HCT116 (cell line): Measurements from ENCODE around the gene CHL1. TPM values are rescaled to one million over a fixed set of nuclear protein-coding genes. Genes with fewer than 3 reads are reported as not detected.

Source experiments
- ATAC-seq: fragments of 200-7000 bp; cut with Tn5 transposase; 2 replicates; pipeline ENCODE4 v1.9.1; 2020; ENCODE audit warnings: mild to moderate bottlenecking, moderate library complexity
- BruUV-seq: library from RNA; stranded (reverse); fragments of 400-500 nt; replicated peaks from 2 replicates; lab custom pipeline; 2021; lab: Mats Ljungman, UMichigan
- CTCF ChIA-PET: fragments of 300-600 bp; sonication (Branson Sonifier 250); formaldehyde crosslinking; loops from one replicate; lab custom pipeline; 2021; ENCODE audit warnings: antibody characterized with exemption; lab: Charles Lee
- POLR2A ChIA-PET: fragments of 300-600, 350-600 bp; sonication (Branson Sonifier 250); formaldehyde crosslinking; loops from one replicate; lab custom pipeline; 2021; ENCODE audit warnings: antibody characterized with exemption; lab: Charles Lee
- RAD21 ChIA-PET, 2 experiments: fragments of 300-600 bp; sonication (Branson Sonifier 250); formaldehyde crosslinking; loops; one replicate each; lab custom pipeline; 2023; ENCODE audit warnings: low total read pairs in 2 of 2; ENCODE audit not compliant: uncharacterized antibody in 2 of 2, unreplicated experiment in 2 of 2, low non-redundant PET in 1 of 2; lab: Charles Lee
- DNase-seq: peaks from one replicate; pipeline ENCODE4 v3.0.0-alpha.2; 2010; ENCODE audit warnings: low read depth, low spot score
- H2AFZ ChIP-seq: fragments of 200-600 bp; shearing (Covaris generic), sonication (generic); 2 replicates; pipeline ENCODE4 v1.6.1; 2017; ENCODE audit warnings: low read depth, mixed run types, mixed read lengths, antibody characterized with exemption, low read length; ENCODE audit not compliant: poor library complexity, severe bottlenecking
- H3K27ac ChIP-seq: 2 replicates; pipeline ENCODE4 v1.5.1; 2012; ENCODE audit warnings: low read depth, low read length
- H3K27me3 ChIP-seq: fragments of 200-600 bp; sonication (generic); 2 replicates; pipeline ENCODE4 v1.6.1; 2016; ENCODE audit warnings: mixed run types, low read length, mixed read lengths; ENCODE audit not compliant: insufficient read depth
- H3K36me3 ChIP-seq, 2 experiments: fragments of 200-500 bp in 1 of 2; fragments of 200-600 bp in 1 of 2; sonication (Bioruptor generic) in 1 of 2; sonication (generic) in 1 of 2; 2 replicates each; pipeline versions ENCODE4 v1.5.1 to v1.6.1; 2014 to 2016; ENCODE audit warnings: low read length in 2 of 2, inconsistent platforms in 1 of 2, mixed read lengths in 1 of 2, mixed run types in 1 of 2; ENCODE audit not compliant: insufficient read depth in 2 of 2, control insufficient read depth in 1 of 2
- H3K4me1 ChIP-seq, 2 experiments: fragments of 200-600 bp in 1 of 2; sonication (generic) in 1 of 2; 2 replicates each; pipeline versions ENCODE4 v1.5.1 to v1.6.1; 2012 to 2017; ENCODE audit warnings: low read length in 2 of 2, inconsistent platforms in 1 of 2, mild to moderate bottlenecking in 1 of 2, mixed read lengths in 1 of 2, mixed run types in 1 of 2, moderate library complexity in 1 of 2; ENCODE audit not compliant: insufficient read depth in 2 of 2, control insufficient read depth in 1 of 2
- H3K4me2 ChIP-seq: fragments of 200-600 bp; sonication (generic); 2 replicates; pipeline ENCODE4 v1.6.1; 2017; ENCODE audit warnings: mixed run types, low read length, mixed read lengths
- H3K4me3 ChIP-seq, 2 experiments: fragments of 200-600 bp in 1 of 2; sonication (generic) in 1 of 2; replicated peaks in 1 of 2; 2 replicates each; pipeline ENCODE4 v1.5.1; 2011 to 2016; ENCODE audit warnings: low read length in 2 of 2, control low read depth in 1 of 2, low read depth in 1 of 2, mild to moderate bottlenecking in 1 of 2, mixed read lengths in 1 of 2, mixed run types in 1 of 2
- H3K79me2 ChIP-seq: fragments of 200-600 bp; sonication (generic); 2 replicates; pipeline ENCODE4 v1.6.1; 2017; ENCODE audit warnings: mild to moderate bottlenecking, mixed run types, low read length, moderate library complexity, mixed read lengths; ENCODE audit not compliant: insufficient read depth
- H3K9ac ChIP-seq: fragments of 200-600 bp; sonication (generic); 2 replicates; pipeline ENCODE4 v1.6.1; 2016; ENCODE audit warnings: low read length, mixed read lengths
- H3K9me2 ChIP-seq: fragments of 200-600 bp; sonication (generic), shearing (Covaris generic); 2 replicates; pipeline ENCODE4 v1.6.1; 2017; ENCODE audit warnings: mixed run types, mild to moderate bottlenecking, moderate library complexity; ENCODE audit not compliant: insufficient read depth
- H3K9me3 ChIP-seq, 2 experiments: fragments of 200-500 bp in 1 of 2; fragments of 200-600 bp in 1 of 2; sonication (Bioruptor generic) in 1 of 2; sonication (generic) in 1 of 2; 2 replicates each; pipeline ENCODE4 v1.6.1; 2014 to 2017; ENCODE audit warnings: low read length in 2 of 2, mixed read lengths in 2 of 2, inconsistent platforms in 1 of 2, low read depth in 1 of 2, mild to moderate bottlenecking in 1 of 2, mixed run types in 1 of 2, moderate library complexity in 1 of 2; ENCODE audit not compliant: control insufficient read depth in 1 of 2, insufficient read depth in 1 of 2
- H4K20me1 ChIP-seq: fragments of 200-600 bp; sonication (generic), shearing (Covaris generic); 2 replicates; pipeline ENCODE4 v1.6.1; 2017; ENCODE audit warnings: mixed run types, mild to moderate bottlenecking, moderate library complexity; ENCODE audit not compliant: insufficient read depth
- ATF3 ChIP-seq: IDR thresholded peaks from 2 replicates; pipeline ENCODE4 v1.6.1; 2012
- CBX3 ChIP-seq: IDR thresholded peaks from 2 replicates; pipeline ENCODE4 v1.6.1; 2012; ENCODE audit warnings: low read depth
- CEBPB ChIP-seq: IDR thresholded peaks from 2 replicates; pipeline ENCODE4 v1.6.1; 2012; ENCODE audit warnings: low read depth
- CTCF ChIP-seq, 3 experiments: fragments of 200-600 bp in 1 of 3; sonication (generic) in 1 of 3; IDR thresholded peaks in 2 of 3; conservative IDR thresholded peaks in 1 of 3; 2 replicates each; pipeline ENCODE4 v1.5.1; 2012 to 2017; ENCODE audit warnings: low read depth in 2 of 3, low read length in 2 of 3, antibody characterized with exemption in 1 of 3, borderline replicate concordance in 1 of 3, control low read depth in 1 of 3, mild to moderate bottlenecking in 1 of 3, mixed read lengths in 1 of 3, mixed run types in 1 of 3, moderate library complexity in 1 of 3; ENCODE audit not compliant: insufficient read depth in 1 of 3
- EGR1 ChIP-seq: IDR thresholded peaks from 2 replicates; pipeline ENCODE4 v1.6.1; 2012; ENCODE audit warnings: low read depth
- EZH2 ChIP-seq: fragments of 200-600 bp; sonication (generic); IDR thresholded peaks from 2 replicates; pipeline ENCODE4 v1.6.1; 2017; ENCODE audit warnings: antibody characterized with exemption, mixed run types
- EZH2phosphoT487 ChIP-seq: fragments of 200-600 bp; IDR thresholded peaks from 2 replicates; pipeline ENCODE4 v1.6.1; 2018; ENCODE audit warnings: antibody characterized with exemption, borderline replicate concordance
- MAX ChIP-seq: IDR thresholded peaks from 2 replicates; pipeline ENCODE4 v1.6.1; 2012
- POLR2A ChIP-seq: IDR thresholded peaks from 2 replicates; pipeline ENCODE4 v1.7.0; 2011; ENCODE audit warnings: borderline replicate concordance; ENCODE audit not compliant: insufficient read depth, insufficient read length; ENCODE audit errors: extremely low read depth
- REST ChIP-seq: IDR thresholded peaks from 2 replicates; pipeline ENCODE4 v1.6.1; 2012; ENCODE audit warnings: low read depth
- SP1 ChIP-seq: IDR thresholded peaks from 2 replicates; pipeline ENCODE4 v1.6.1; 2012; ENCODE audit warnings: low read depth
- SRF ChIP-seq: IDR thresholded peaks from 2 replicates; pipeline ENCODE4 v1.6.1; 2012; ENCODE audit warnings: low read depth
- TCF7L2 ChIP-seq: IDR thresholded peaks from 2 replicates; pipeline ENCODE4 v1.7.0; 2011; ENCODE audit warnings: borderline replicate concordance, inconsistent platforms; ENCODE audit not compliant: insufficient read depth, insufficient read length; ENCODE audit errors: extremely low read depth
- ZBTB33 ChIP-seq: IDR thresholded peaks from 2 replicates; pipeline ENCODE4 v1.6.1; 2011; ENCODE audit warnings: mild to moderate bottlenecking, low read length, moderate library complexity; ENCODE audit not compliant: insufficient replicate concordance; ENCODE audit errors: extremely low read depth
- ZNF274 ChIP-seq: fragments of 200-500 bp; sonication (Bioruptor generic); IDR thresholded peaks from 2 replicates; pipeline ENCODE4 v1.6.1; 2014; ENCODE audit warnings: mild to moderate bottlenecking, low read depth, low read length, inconsistent platforms
- intact Hi-C: fragments of 100-400 bp; cut with micrococcal nuclease; formaldehyde crosslinking; loops from 2 replicates; pipeline ENCODE4 v1.10.0; 2022
- total RNA-seq: library from RNA; stranded (reverse); gene quantifications from one replicate; pipeline ENCODE4 v1.2.1, GENCODE V29; 2021; ENCODE audit not compliant: unreplicated experiment

Gene CHL1
- total RNA-seq, 1 experiment from 2014 or later = not detected

GRCh38 chr3:295166-295565, 98.6 kb downstream of the CHL1 start:
- H3K4me1 ChIP-seq = no peaks in the 10 kb centered on the region
- ATAC-seq (no peak), DNase-seq (no peak)
- ChIA-PET POLR2A (no interaction called here), CTCF (no interaction called here), RAD21 (no interaction called here)
- H3K9me2 ChIP-seq = no peaks in the 10 kb centered on the region
- no peak overlapping the region for H3K4me3 ChIP-seq
- H4K20me1 ChIP-seq = no peaks in the 10 kb centered on the region
- no peaks in the 10 kb centered on the region for H3K27me3 ChIP-seq
- intact Hi-C loops = no loop called here
- BruUV-seq = no TSS peak
- H3K9me3 ChIP-seq = peaks cover 16 to 22% of the 10 kb centered on the region in 2 experiments; a peak in 2 of 4 replicates
- H3K4me2 ChIP-seq = no peak overlapping the region
- H3K79me2 ChIP-seq = no peaks in the 10 kb centered on the region
- H2AFZ ChIP-seq = no peak overlapping the region
- no peak for TF ChIP-seq CEBPB
- TF ChIP-seq EGR1 = no peak
- TF ChIP-seq REST = no peak
- TF ChIP-seq TCF7L2 = no peak
- no peak for TF ChIP-seq CTCF (IDR thresholded peaks at IDR 0.05 in 2 of 3, conservative IDR thresholded peaks at IDR 0.05 in 1 of 3; ENCODE audit: borderline replicate concordance in 1 of 3, insufficient read depth in 1 of 3, low read depth in 2 of 3, low read length in 2 of 3)
- TF ChIP-seq EZH2 = no peak
- no peak for TF ChIP-seq CBX3
- no peak for TF ChIP-seq ZNF274
- no peak for TF ChIP-seq SP1
- TF ChIP-seq SRF = no peak
- TF ChIP-seq POLR2A = no peak
- TF ChIP-seq ZBTB33 = no peak
- no peak for TF ChIP-seq MAX
- no peak for TF ChIP-seq EZH2phosphoT487
- no peak for TF ChIP-seq ATF3
- no peak overlapping the region for H3K9ac ChIP-seq
- no peak overlapping the region for H3K27ac ChIP-seq
- H3K36me3 ChIP-seq = no peaks in the 10 kb centered on the region
